ENCODE data around the gene MXD4.
"Not testable (repeated sequence)": the region's sequence is repeated elsewhere in the genome, so short reads cannot be mapped to it uniquely, and the experiment has no call there.

The MXD4 gene

GRCh38 chr4:2276581-2277325 lies 14.8 kb upstream of the MXD4 start:
- peaks cover 17% of the 10 kb centered on the region for H3K27me3 ChIP-seq (ENCODE audit: insufficient read depth, low read length)
- no peak overlapping the region for H2AFZ ChIP-seq (ENCODE audit: low read depth, low read length)
- H3K36me3 ChIP-seq (ENCODE audit: insufficient read depth, low read length) = no peaks in the 10 kb centered on the region
- H3K9me3 ChIP-seq (ENCODE audit: low read length) = no peaks in the 10 kb centered on the region
- no peak overlapping the region for H3K4me3 ChIP-seq (ENCODE audit: low read length)
- H3K4me1 ChIP-seq (ENCODE audit: insufficient read depth, low read length) = peaks cover 2% of the 10 kb centered on the region

- Histone ChIP-seq H3K36me3 (ENCODE audit: insufficient read depth, low read length) (no peaks in the 10 kb centered on the region), H3K4me1 (ENCODE audit: insufficient read depth, low read length) (peaks cover 2% of the 10 kb centered on the region), H3K9me3 (ENCODE audit: low read length) (no peaks in the 10 kb centered on the region), H3K27me3 (ENCODE audit: insufficient read depth, low read length) (peaks cover 19% of the 10 kb centered on the region), H2AFZ (ENCODE audit: low read depth, low read length) (no peak overlapping the region), H3K4me3 (ENCODE audit: low read length) (no peak overlapping the region)
Measured at GRCh38 chr4:2275546-2276251, 13.8 kb upstream of the MXD4 start.

GRCh38 chr4:2275044-2275397 lies 13.1 kb upstream of the MXD4 start:
- H3K36me3 ChIP-seq (ENCODE audit: insufficient read depth, low read length); H3K9me3 ChIP-seq (ENCODE audit: low read length); H3K4me1 ChIP-seq (ENCODE audit: insufficient read depth, low read length); H2AFZ ChIP-seq (ENCODE audit: low read depth, low read length); H3K4me3 ChIP-seq (ENCODE audit: low read length): not testable (repeated sequence)
- H3K27me3 ChIP-seq (ENCODE audit: insufficient read depth, low read length) = peaks cover 20% of the 10 kb centered on the region

GRCh38 chr4:2274320-2275043 lies 12.6 kb upstream of the MXD4 start:
- no peaks in the 10 kb centered on the region for H3K36me3 ChIP-seq (ENCODE audit: insufficient read depth, low read length)
- no peak overlapping the region for H2AFZ ChIP-seq (ENCODE audit: low read depth, low read length)
- no peaks in the 10 kb centered on the region for H3K9me3 ChIP-seq (ENCODE audit: low read length)
- peaks cover 2% of the 10 kb centered on the region for H3K4me1 ChIP-seq (ENCODE audit: insufficient read depth, low read length)
- H3K4me3 ChIP-seq (ENCODE audit: low read length) = no peak overlapping the region
- peaks cover 22% of the 10 kb centered on the region for H3K27me3 ChIP-seq (ENCODE audit: insufficient read depth, low read length)

- Histone ChIP-seq H2AFZ (ENCODE audit: low read depth, low read length) (no peak overlapping the region), H3K27me3 (ENCODE audit: insufficient read depth, low read length) (peaks cover 22% of the 10 kb centered on the region), H3K4me3 (ENCODE audit: low read length) (no peak overlapping the region), H3K4me1 (ENCODE audit: insufficient read depth, low read length) (peaks cover 4% of the 10 kb centered on the region), H3K9me3 (ENCODE audit: low read length) (no peaks in the 10 kb centered on the region), H3K36me3 (ENCODE audit: insufficient read depth, low read length) (no peaks in the 10 kb centered on the region)
Measured at GRCh38 chr4:2273657-2274319, 11.9 kb upstream of the MXD4 start.

GRCh38 chr4:2273221-2273620 lies 11.3 kb upstream of the MXD4 start:
- Histone ChIP-seq H3K36me3 (ENCODE audit: insufficient read depth, low read length) (no peaks in the 10 kb centered on the region), H3K4me1 (ENCODE audit: insufficient read depth, low read length) (peaks cover 4% of the 10 kb centered on the region), H3K27me3 (ENCODE audit: insufficient read depth, low read length) (peaks cover 22% of the 10 kb centered on the region), H2AFZ (ENCODE audit: low read depth, low read length) (no peak overlapping the region), H3K9me3 (ENCODE audit: low read length) (no peaks in the 10 kb centered on the region), H3K4me3 (ENCODE audit: low read length) (no peak overlapping the region)

GRCh38 chr4:2272828-2273120 lies 10.9 kb upstream of the MXD4 start:
- Histone ChIP-seq H3K36me3 (ENCODE audit: insufficient read depth, low read length) (no peaks in the 10 kb centered on the region), H3K4me1 (ENCODE audit: insufficient read depth, low read length) (peaks cover 4% of the 10 kb centered on the region), H3K9me3 (ENCODE audit: low read length) (no peaks in the 10 kb centered on the region), H3K27me3 (ENCODE audit: insufficient read depth, low read length) (peaks cover 22% of the 10 kb centered on the region), H3K4me3 (ENCODE audit: low read length) (no peak overlapping the region), H2AFZ (ENCODE audit: low read depth, low read length) (no peak overlapping the region)

- H3K27me3 ChIP-seq (ENCODE audit: insufficient read depth, low read length) = peaks cover 22% of the 10 kb centered on the region
- H3K36me3 ChIP-seq (ENCODE audit: insufficient read depth, low read length) = no peaks in the 10 kb centered on the region
- H3K4me1 ChIP-seq (ENCODE audit: insufficient read depth, low read length) = peaks cover 4% of the 10 kb centered on the region
- H2AFZ ChIP-seq (ENCODE audit: low read depth, low read length) = no peak overlapping the region
- no peak overlapping the region for H3K4me3 ChIP-seq (ENCODE audit: low read length)
- no peaks in the 10 kb centered on the region for H3K9me3 ChIP-seq (ENCODE audit: low read length)
Measured at GRCh38 chr4:2272026-2272827, 10.3 kb upstream of the MXD4 start.

- H3K4me1 ChIP-seq (ENCODE audit: insufficient read depth, low read length) = peaks cover 4% of the 10 kb centered on the region
- H3K4me3 ChIP-seq (ENCODE audit: low read length) = no peak overlapping the region
- no peak overlapping the region for H2AFZ ChIP-seq (ENCODE audit: low read depth, low read length)
- no peaks in the 10 kb centered on the region for H3K36me3 ChIP-seq (ENCODE audit: insufficient read depth, low read length)
- H3K9me3 ChIP-seq (ENCODE audit: low read length) = no peaks in the 10 kb centered on the region
- H3K27me3 ChIP-seq (ENCODE audit: insufficient read depth, low read length) = peaks cover 22% of the 10 kb centered on the region
Measured at GRCh38 chr4:2271279-2272025, 9.5 kb upstream of the MXD4 start.

GRCh38 chr4:2270341-2271165 lies 8.6 kb upstream of the MXD4 start:
- H3K27me3 ChIP-seq (ENCODE audit: insufficient read depth, low read length) = peaks cover 22% of the 10 kb centered on the region

GRCh38 chr4:2269618-2270163 lies 7.8 kb upstream of the MXD4 start:
- Histone ChIP-seq H3K4me1 (ENCODE audit: insufficient read depth, low read length) (peaks cover 4% of the 10 kb centered on the region), H3K27me3 (ENCODE audit: insufficient read depth, low read length) (peaks cover 22% of the 10 kb centered on the region)

More at GRCh38 chr4:2270341-2271165, 8.6 kb upstream of the MXD4 start:
- no peak overlapping the region for H3K4me3 ChIP-seq (ENCODE audit: low read length)
- no peaks in the 10 kb centered on the region for H3K36me3 ChIP-seq (ENCODE audit: insufficient read depth, low read length)
- H3K4me1 ChIP-seq (ENCODE audit: insufficient read depth, low read length) = peaks cover 4% of the 10 kb centered on the region
- no peaks in the 10 kb centered on the region for H3K9me3 ChIP-seq (ENCODE audit: low read length)
- H2AFZ ChIP-seq (ENCODE audit: low read depth, low read length) = no peak overlapping the region

More at GRCh38 chr4:2269618-2270163, 7.8 kb upstream of the MXD4 start:
- Histone ChIP-seq H3K4me3 (ENCODE audit: low read length) (no peak overlapping the region), H3K9me3 (ENCODE audit: low read length) (no peaks in the 10 kb centered on the region), H2AFZ (ENCODE audit: low read depth, low read length) (no peak overlapping the region), H3K36me3 (ENCODE audit: insufficient read depth, low read length) (no peaks in the 10 kb centered on the region)
